ENCODE measurements around the gene RPP40. TPM values are rescaled to one million over a fixed set of nuclear protein-coding genes. Genes with fewer than 3 reads are reported as not detected.

RPP40 gene
- total RNA-seq, 1 donor from 2014 or later: 9.2 TPM

- Mint-ChIP-seq H3K4me1 (ENCODE audit: unreplicated experiment) (no peaks in the 10 kb centered on the region), H3K36me3 (no peaks in the 10 kb centered on the region), H3K27ac (no peak overlapping the region), H3K9me3 (no peaks in the 10 kb centered on the region), H3K4me3 (no peak overlapping the region), H3K27me3 (no peaks in the 10 kb centered on the region)
- TF ChIP-seq CTCF (conservative IDR thresholded peaks at IDR 0.05): no peak
- no peak for DNase-seq (ENCODE audit: extremely low spot score, unreplicated experiment)
Observed at GRCh38 chr6:5045416-5045815, 41.6 kb upstream of the RPP40 start.

- H3K27ac Mint-ChIP-seq: no peak overlapping the region
- no peak for DNase-seq (ENCODE audit: extremely low spot score, unreplicated experiment)
- no peaks in the 10 kb centered on the region for H3K4me1 Mint-ChIP-seq (ENCODE audit: unreplicated experiment)
- no peak for TF ChIP-seq CTCF (conservative IDR thresholded peaks at IDR 0.05)
- H3K36me3 Mint-ChIP-seq: no peaks in the 10 kb centered on the region
- no peak overlapping the region for H3K4me3 Mint-ChIP-seq
- no peaks in the 10 kb centered on the region for H3K27me3 Mint-ChIP-seq
- no peaks in the 10 kb centered on the region for H3K9me3 Mint-ChIP-seq
Observed at GRCh38 chr6:5044866-5045265, 41.0 kb upstream of the RPP40 start.

GRCh38 chr6:5042436-5042835 lies 38.6 kb upstream of the RPP40 start:
- no peaks in the 10 kb centered on the region for H3K9me3 Mint-ChIP-seq
- DNase-seq (ENCODE audit: extremely low spot score, unreplicated experiment): no peak
- no peaks in the 10 kb centered on the region for H3K27me3 Mint-ChIP-seq
- no peaks in the 10 kb centered on the region for H3K4me1 Mint-ChIP-seq (ENCODE audit: unreplicated experiment)
- H3K27ac Mint-ChIP-seq: no peak overlapping the region
- no peaks in the 10 kb centered on the region for H3K36me3 Mint-ChIP-seq
- H3K4me3 Mint-ChIP-seq: no peak overlapping the region
- no peak for TF ChIP-seq CTCF (conservative IDR thresholded peaks at IDR 0.05)

- H3K36me3 Mint-ChIP-seq: no peaks in the 10 kb centered on the region
- no peak for TF ChIP-seq CTCF (conservative IDR thresholded peaks at IDR 0.05)
- H3K4me3 Mint-ChIP-seq: no peak overlapping the region
- no peak overlapping the region for H3K27ac Mint-ChIP-seq
- no peaks in the 10 kb centered on the region for H3K27me3 Mint-ChIP-seq
- no peak for DNase-seq (ENCODE audit: extremely low spot score, unreplicated experiment)
- no peaks in the 10 kb centered on the region for H3K4me1 Mint-ChIP-seq (ENCODE audit: unreplicated experiment)
- no peaks in the 10 kb centered on the region for H3K9me3 Mint-ChIP-seq
Observed at GRCh38 chr6:5041955-5042354, 38.1 kb upstream of the RPP40 start.

GRCh38 chr6:5036269-5036668 lies 32.4 kb upstream of the RPP40 start:
- TF ChIP-seq CTCF (conservative IDR thresholded peaks at IDR 0.05): peak; percentile 56
- Mint-ChIP-seq H3K27ac (peak overlapping the region; percentile 59), H3K27me3 (no peaks in the 10 kb centered on the region), H3K4me1 (ENCODE audit: unreplicated experiment) (peaks cover 26% of the 10 kb centered on the region), H3K36me3 (no peaks in the 10 kb centered on the region), H3K4me3 (no peak overlapping the region), H3K9me3 (peaks cover 3% of the 10 kb centered on the region)
- DNase-seq (ENCODE audit: extremely low spot score, unreplicated experiment): no peak

GRCh38 chr6:5034736-5035135 lies 30.9 kb upstream of the RPP40 start:
- Mint-ChIP-seq H3K27me3 (no peaks in the 10 kb centered on the region), H3K4me3 (peak overlapping the region; percentile 73), H3K27ac (peak overlapping the region; percentile 96), H3K4me1 (ENCODE audit: unreplicated experiment) (peaks cover 31% of the 10 kb centered on the region), H3K36me3 (no peaks in the 10 kb centered on the region), H3K9me3 (peaks cover 9% of the 10 kb centered on the region)
- no peak for TF ChIP-seq CTCF (conservative IDR thresholded peaks at IDR 0.05)
- no peak for DNase-seq (ENCODE audit: extremely low spot score, unreplicated experiment)

Data from type B pancreatic cell (in vitro differentiated cells).